HepG2 (cell line): Measurements from ENCODE around the gene ASIC2.

Experiments
- AKAP8 ChIP-seq: sonication (generic); formaldehyde crosslinking; IDR thresholded peaks from 2 replicates; pipeline ENCODE4 v1.5.1; 2020; ENCODE audit warnings: mild to moderate bottlenecking, missing genetic modification reagents
- ARNT ChIP-seq: fragments of 450-650 bp; IDR thresholded peaks from 2 replicates; pipeline ENCODE4 v1.6.1; 2017
- CBX2 ChIP-seq, 2 experiments: fragments of 200-600 bp in 1 of 2; sonication (generic); formaldehyde crosslinking in 1 of 2; IDR thresholded peaks; 2 replicates each; pipeline versions ENCODE4 v1.7.0 to v1.8.1; 2018 to 2022; ENCODE audit warnings: low read depth in 2 of 2, low read length in 1 of 2, mild to moderate bottlenecking in 1 of 2, missing genetic modification reagents in 1 of 2
- CTCF ChIP-seq: sonication (generic); formaldehyde crosslinking; IDR thresholded peaks from 2 replicates; pipeline ENCODE4 v1.5.0; 2020; ENCODE audit warnings: mild to moderate bottlenecking, missing genetic modification reagents, moderate library complexity
- EZH2 ChIP-seq: conservative IDR thresholded peaks from 2 replicates; pipeline ENCODE4 v1.6.1; 2012; ENCODE audit warnings: mild to moderate bottlenecking, low read depth, low read length, moderate library complexity
- FOSL1 ChIP-seq: sonication (generic); formaldehyde crosslinking; IDR thresholded peaks from 2 replicates; pipeline ENCODE4 v1.9.0; 2021; ENCODE audit warnings: missing genetic modification reagents, borderline replicate concordance
- NFKB2 ChIP-seq: sonication (generic); formaldehyde crosslinking; IDR thresholded peaks from 2 replicates; pipeline ENCODE4 v1.4.0; 2020; ENCODE audit warnings: missing genetic modification reagents, borderline replicate concordance
- PATZ1 ChIP-seq: sonication (generic); formaldehyde crosslinking; IDR thresholded peaks from 2 replicates; pipeline ENCODE4 v1.4.0; 2020; ENCODE audit warnings: missing genetic modification reagents
- SP4 ChIP-seq: sonication (generic); formaldehyde crosslinking; IDR thresholded peaks from 2 replicates; pipeline ENCODE4 v1.8.1; 2023; ENCODE audit warnings: mild to moderate bottlenecking, missing genetic modification reagents
- ZBTB46 ChIP-seq: sonication (generic); formaldehyde crosslinking; IDR thresholded peaks from 2 replicates; pipeline ENCODE4 v1.4.0; 2020; ENCODE audit warnings: mild to moderate bottlenecking, missing genetic modification reagents, borderline replicate concordance

- TF ChIP-seq CBX2 (IDR thresholded peaks at IDR 0.05; ENCODE audit: low read depth, low read length) (no peak), CBX2 (CRISPR knock-in tag; IDR thresholded peaks at IDR 0.05; ENCODE audit: low read depth) (no peak), ARNT (no peak), EZH2 (no peak), ZBTB46 (CRISPR knock-in tag) (no peak), NFKB2 (CRISPR knock-in tag) (no peak), FOSL1 (CRISPR knock-in tag) (no peak), CTCF (CRISPR knock-in tag) (no peak), SP4 (no peak), AKAP8 (CRISPR knock-in tag) (no peak), PATZ1 (CRISPR knock-in tag) (no peak)
These were observed 88.4 kb downstream of the ASIC2 start for GRCh38 chr17:33204701-33205100.
